ENCODE measurements around the gene SRCAP. TPM values are rescaled to one million over a fixed set of nuclear protein-coding genes. Genes with fewer than 3 reads are reported as not detected.

The SRCAP gene
- polyA plus RNA-seq, 1 donor = 25.0 TPM

- no peak for DNase-seq (ENCODE audit: low read depth)
Observed at GRCh38 chr16:30756781-30757100, 57.8 kb downstream of the SRCAP start.

- no peak for DNase-seq (ENCODE audit: low read depth)
Observed at GRCh38 chr16:30757316-30757715, 58.3 kb downstream of the SRCAP start.

GRCh38 chr16:30758988-30759491 is 60.1 kb downstream of the SRCAP start:
- DNase-seq (ENCODE audit: low read depth) = no peak

- DNase-seq (ENCODE audit: low read depth) = no peak
Observed at GRCh38 chr16:30760001-30760559, 61.1 kb downstream of the SRCAP start.

- no peak for DNase-seq (ENCODE audit: low read depth)
Observed at GRCh38 chr16:30760577-30761426, 61.8 kb downstream of the SRCAP start.

GRCh38 chr16:30761427-30761927 is 62.5 kb downstream of the SRCAP start:
- DNase-seq (ENCODE audit: low read depth) = no peak

- peak; percentile 98 for DNase-seq (ENCODE audit: low read depth)
Observed at GRCh38 chr16:30761928-30762902, 63.2 kb downstream of the SRCAP start, which contains the start of the genes CFAP119 and RNF40. CFAP119 (minus strand) TSS chr16:30762062; CDS start chr16:30761748, 314 bp downstream. RNF40 (plus strand) TSS chr16:30762322; CDS start chr16:30762546, 224 bp downstream.

- no peak for DNase-seq (ENCODE audit: low read depth)
Observed at GRCh38 chr16:30762991-30763725, 64.2 kb downstream of the SRCAP start.

- no peak for DNase-seq (ENCODE audit: low read depth)
Observed at GRCh38 chr16:30764086-30764485, 65.1 kb downstream of the SRCAP start.

- no peak for DNase-seq (ENCODE audit: low read depth)
Observed at GRCh38 chr16:30764816-30765465, 66.0 kb downstream of the SRCAP start.

- DNase-seq (ENCODE audit: low read depth) = no peak
Observed at GRCh38 chr16:30766206-30766932, 67.4 kb downstream of the SRCAP start.

- DNase-seq (ENCODE audit: low read depth) = no peak
Observed at GRCh38 chr16:30766933-30767284, 67.9 kb downstream of the SRCAP start.

GRCh38 chr16:30767767-30768465 is 68.9 kb downstream of the SRCAP start:
- no peak for DNase-seq (ENCODE audit: low read depth)

- no peak for DNase-seq (ENCODE audit: low read depth)
Observed at GRCh38 chr16:30768583-30769181, 69.7 kb downstream of the SRCAP start.

GRCh38 chr16:30769379-30770089 is 70.6 kb downstream of the SRCAP start:
- DNase-seq (ENCODE audit: low read depth) = no peak

- no peak for DNase-seq (ENCODE audit: low read depth)
Observed at GRCh38 chr16:30771726-30772125, 72.8 kb downstream of the SRCAP start.

- DNase-seq (ENCODE audit: low read depth) = no peak
Observed at GRCh38 chr16:30773826-30774225, 74.9 kb downstream of the SRCAP start.

Measured in forelimb muscle (tissue), 1 donor.